GM23338 (cell line): ENCODE data around the gene AANAT. TPM values are rescaled to one million over a fixed set of nuclear protein-coding genes. Genes with fewer than 3 reads are reported as not detected.

Experiments used
- ATAC-seq: fragments of 200-7000 bp; cut with Tn5 transposase; 3 replicates; pipeline ENCODE4 v1.9.1; 2020
- DNase-seq: peaks from one replicate; pipeline ENCODE4 v3.0.0-alpha.2; 2015; ENCODE audit warnings: low spot score
- H2AFZ ChIP-seq: fragments of 200-600 bp; sonication (generic); 2 replicates; pipeline ENCODE4 v1.8.0; 2016; ENCODE audit warnings: antibody characterized with exemption, mild to moderate bottlenecking, moderate library complexity
- H3F3A ChIP-seq: fragments of 200-600 bp; sonication (generic); replicated peaks from 2 replicates; pipeline ENCODE4 v1.8.0; 2017; ENCODE audit warnings: antibody characterized with exemption, mixed run types, low read depth
- H3K27ac ChIP-seq: fragments of 200-600 bp; sonication (generic); 2 replicates; pipeline ENCODE4 v1.6.1; 2016; ENCODE audit warnings: low read depth
- H3K27me3 ChIP-seq: fragments of 200-600 bp; sonication (generic); 2 replicates; pipeline ENCODE4 v1.8.0; 2016; ENCODE audit warnings: mild to moderate bottlenecking, mixed run types, moderate library complexity; ENCODE audit not compliant: insufficient read depth
- H3K36me3 ChIP-seq: fragments of 200-600 bp; sonication (generic); 2 replicates; pipeline ENCODE4 v1.8.0; 2016; ENCODE audit warnings: mild to moderate bottlenecking; ENCODE audit not compliant: insufficient read depth
- H3K4me1 ChIP-seq: fragments of 200-600 bp; sonication (generic); 2 replicates; pipeline ENCODE4 v1.8.0; 2016; ENCODE audit warnings: mild to moderate bottlenecking, moderate library complexity; ENCODE audit not compliant: insufficient read depth
- H3K4me2 ChIP-seq: fragments of 200-600 bp; sonication (generic); 2 replicates; pipeline ENCODE4 v1.7.1; 2017; ENCODE audit warnings: mixed run types
- H3K4me3 ChIP-seq: fragments of 200-600 bp; sonication (generic); 2 replicates; pipeline ENCODE4 v1.6.1; 2016; ENCODE audit warnings: mixed run types
- H3K79me2 ChIP-seq: fragments of 200-600 bp; sonication (generic); replicated peaks from 2 replicates; pipeline ENCODE4 v1.8.0; 2017; ENCODE audit warnings: mild to moderate bottlenecking; ENCODE audit not compliant: insufficient read depth
- H3K9me2 ChIP-seq: fragments of 200-600 bp; sonication (generic); 2 replicates; pipeline ENCODE4 v1.8.0; 2017; ENCODE audit not compliant: insufficient read depth
- H4K20me1 ChIP-seq: fragments of 200-600 bp; sonication (generic); replicated peaks from 2 replicates; pipeline ENCODE4 v1.8.0; 2017; ENCODE audit warnings: mild to moderate bottlenecking; ENCODE audit not compliant: insufficient read depth
- H3K27ac Mint-ChIP-seq: 2 replicates; pipeline ENCODE4 v1.8.0; 2020; ENCODE audit warnings: inconsistent platforms, mild to moderate bottlenecking, moderate library complexity, mixed read lengths
- H3K27me3 Mint-ChIP-seq: 3 replicates; pipeline ENCODE4 v1.8.0; 2022; ENCODE audit warnings: low read depth, mild to moderate bottlenecking, moderate library complexity, mixed read lengths, inconsistent platforms; ENCODE audit not compliant: insufficient read depth, poor library complexity
- H3K36me3 Mint-ChIP-seq: 3 replicates; pipeline ENCODE4 v1.8.0; 2021; ENCODE audit warnings: low read depth, mild to moderate bottlenecking, inconsistent platforms, moderate library complexity, mixed read lengths
- H3K4me1 Mint-ChIP-seq: 3 replicates; pipeline ENCODE4 v1.8.0; 2020; ENCODE audit warnings: mild to moderate bottlenecking, inconsistent platforms, mixed read lengths
- H3K4me3 Mint-ChIP-seq: 3 replicates; pipeline ENCODE4 v1.8.0; 2021; ENCODE audit warnings: moderate library complexity, mild to moderate bottlenecking, inconsistent platforms, mixed read lengths
- H3K9me3 Mint-ChIP-seq: 3 replicates; pipeline ENCODE4 v1.8.0; 2020; ENCODE audit warnings: moderate library complexity, mild to moderate bottlenecking, inconsistent platforms, mixed read lengths
- CREB1 ChIP-seq: fragments of 250-450 bp; sonication (Bioruptor Pico); IDR thresholded peaks from 2 replicates; pipeline ENCODE4 v1.5.0; 2020; ENCODE audit warnings: low read depth, mild to moderate bottlenecking, moderate library complexity
- ETS1 ChIP-seq: IDR thresholded peaks from 2 replicates; pipeline ENCODE4 v1.6.1; 2016; ENCODE audit warnings: antibody characterized with exemption
- EZH2 ChIP-seq: fragments of 200-600 bp; sonication (generic); IDR thresholded peaks from one replicate; pipeline ENCODE4 v1.8.0; 2017; ENCODE audit warnings: antibody characterized with exemption, mild to moderate bottlenecking, low read depth; ENCODE audit not compliant: unreplicated experiment
- EZH2phosphoT487 ChIP-seq: fragments of 200-600 bp; sonication (generic); IDR thresholded peaks from one replicate; pipeline ENCODE4 v1.8.1; 2018; ENCODE audit warnings: antibody characterized with exemption; ENCODE audit not compliant: unreplicated experiment
- JUNB ChIP-seq: IDR thresholded peaks from one replicate; pipeline ENCODE4 v1.6.1; 2016; ENCODE audit warnings: antibody characterized with exemption; ENCODE audit not compliant: unreplicated experiment
- NANOG ChIP-seq: IDR thresholded peaks from 2 replicates; pipeline ENCODE4 v1.6.1; 2016; ENCODE audit warnings: antibody characterized with exemption, borderline replicate concordance
- POLR2AphosphoS5 ChIP-seq: IDR thresholded peaks from 2 replicates; pipeline ENCODE4 v1.6.1; 2016; ENCODE audit warnings: antibody characterized with exemption, low read depth
- ZNF114 ChIP-seq: fragments of 250-450 bp; sonication (Bioruptor Pico); IDR thresholded peaks from 2 replicates; pipeline ENCODE4 v1.5.0; 2020; ENCODE audit warnings: mild to moderate bottlenecking, moderate library complexity
- ZNF331 ChIP-seq: fragments of 250-450 bp; sonication (Bioruptor Pico); IDR thresholded peaks from 2 replicates; pipeline ENCODE4 v1.5.0; 2020; ENCODE audit warnings: low read depth, mild to moderate bottlenecking, moderate library complexity
- polyA plus RNA-seq: library from polyadenylated mRNA; unstranded; fragments of >200 nt; fragmentation: Nextera tagmentation; extraction: Ambion mirVana; gene quantifications from 2 replicates; pipeline ENCODE4 v1.2.1, GENCODE V29; 2016
- total RNA-seq: library from RNA; depleted of rRNA; stranded (reverse); fragments of >200 nt; shearing (Covaris generic); gene quantifications from 2 replicates; pipeline ENCODE4 v1.2.3, GENCODE V29; 2014
- TF ChIP-seq, protein P1 (sequence below): IDR thresholded peaks from one replicate; pipeline ENCODE4 v1.6.1; 2018; ENCODE audit warnings: antibody characterized with exemption; ENCODE audit not compliant: unreplicated experiment

Gene AANAT
- total and polyA plus RNA-seq, 2 experiments from 2014 or later = 0.28 to 1.0 TPM

- TF ChIP-seq, protein P1, sequence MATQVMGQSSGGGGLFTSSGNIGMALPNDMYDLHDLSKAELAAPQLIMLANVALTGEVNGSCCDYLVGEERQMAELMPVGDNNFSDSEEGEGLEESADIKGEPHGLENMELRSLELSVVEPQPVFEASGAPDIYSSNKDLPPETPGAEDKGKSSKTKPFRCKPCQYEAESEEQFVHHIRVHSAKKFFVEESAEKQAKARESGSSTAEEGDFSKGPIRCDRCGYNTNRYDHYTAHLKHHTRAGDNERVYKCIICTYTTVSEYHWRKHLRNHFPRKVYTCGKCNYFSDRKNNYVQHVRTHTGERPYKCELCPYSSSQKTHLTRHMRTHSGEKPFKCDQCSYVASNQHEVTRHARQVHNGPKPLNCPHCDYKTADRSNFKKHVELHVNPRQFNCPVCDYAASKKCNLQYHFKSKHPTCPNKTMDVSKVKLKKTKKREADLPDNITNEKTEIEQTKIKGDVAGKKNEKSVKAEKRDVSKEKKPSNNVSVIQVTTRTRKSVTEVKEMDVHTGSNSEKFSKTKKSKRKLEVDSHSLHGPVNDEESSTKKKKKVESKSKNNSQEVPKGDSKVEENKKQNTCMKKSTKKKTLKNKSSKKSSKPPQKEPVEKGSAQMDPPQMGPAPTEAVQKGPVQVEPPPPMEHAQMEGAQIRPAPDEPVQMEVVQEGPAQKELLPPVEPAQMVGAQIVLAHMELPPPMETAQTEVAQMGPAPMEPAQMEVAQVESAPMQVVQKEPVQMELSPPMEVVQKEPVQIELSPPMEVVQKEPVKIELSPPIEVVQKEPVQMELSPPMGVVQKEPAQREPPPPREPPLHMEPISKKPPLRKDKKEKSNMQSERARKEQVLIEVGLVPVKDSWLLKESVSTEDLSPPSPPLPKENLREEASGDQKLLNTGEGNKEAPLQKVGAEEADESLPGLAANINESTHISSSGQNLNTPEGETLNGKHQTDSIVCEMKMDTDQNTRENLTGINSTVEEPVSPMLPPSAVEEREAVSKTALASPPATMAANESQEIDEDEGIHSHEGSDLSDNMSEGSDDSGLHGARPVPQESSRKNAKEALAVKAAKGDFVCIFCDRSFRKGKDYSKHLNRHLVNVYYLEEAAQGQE = no peak
Measured at GRCh38 chr17:76445697-76446448, 21.5 kb upstream of the AANAT start (continued).

DNA sequence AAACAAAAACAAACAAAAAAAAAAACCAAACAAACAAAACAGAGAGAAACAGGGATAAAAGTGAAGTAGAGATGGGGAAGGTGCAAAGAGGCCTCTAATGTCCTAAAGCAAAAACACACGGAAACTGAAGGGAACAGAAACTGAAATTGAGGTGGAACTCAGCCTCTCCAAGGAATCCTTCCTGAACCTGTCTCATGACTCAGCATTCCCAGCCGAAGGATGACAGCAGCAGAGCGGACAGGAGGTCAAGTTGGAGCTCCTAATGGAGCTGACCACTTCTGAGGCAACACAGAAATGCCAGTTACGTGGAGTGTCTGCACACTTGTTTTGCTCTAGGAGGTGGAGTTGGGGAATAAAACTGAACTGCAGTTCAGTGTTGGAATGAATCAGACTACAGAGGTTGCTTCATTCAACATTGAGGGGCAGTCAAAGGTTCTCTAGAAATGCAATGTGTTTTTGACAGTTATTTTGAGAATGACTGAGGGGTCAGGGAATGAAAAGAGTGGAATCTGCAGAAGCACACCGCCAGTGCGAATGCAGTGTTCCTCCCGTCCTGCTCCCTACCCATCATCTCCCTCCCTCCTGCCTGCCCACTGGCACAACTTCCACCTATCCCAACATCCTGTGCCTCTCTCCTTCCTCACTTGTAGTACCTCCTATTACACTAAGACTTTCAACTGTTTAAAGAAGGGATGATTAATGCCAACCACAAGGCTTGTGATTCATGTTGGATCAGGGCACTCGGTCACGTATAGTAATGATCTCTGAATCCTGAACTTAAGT lies 20.8 kb upstream of the AANAT start:
- peaks cover 98% of the 10 kb centered on the region for H3K4me1 ChIP-seq
- H3K79me2 ChIP-seq = peaks cover 90% of the 10 kb centered on the region
- Mint-ChIP-seq H3K4me3 (peak overlapping the region; percentile 57), H3K27me3 (peaks cover 17% of the 10 kb centered on the region), H3K36me3 (peaks cover 8% of the 10 kb centered on the region; the same call in 2 of the 3 replicates), H3K27ac (peak overlapping the region; percentile 99), H3K9me3 (no peaks in the 10 kb centered on the region), H3K4me1 (peaks cover 93% of the 10 kb centered on the region)
- H3K9me2 ChIP-seq = no peaks in the 10 kb centered on the region
- peak overlapping the region; percentile 16 for H3K4me3 ChIP-seq
- H3F3A ChIP-seq = peaks cover 26% of the 10 kb centered on the region
- no peak overlapping the region for H2AFZ ChIP-seq
- no peak for TF ChIP-seq NANOG
- no peak for TF ChIP-seq CREB1 (CRISPR knock-in tag)
- no peak for TF ChIP-seq ZNF331
- no peak for TF ChIP-seq EZH2
- no peak for TF ChIP-seq POLR2AphosphoS5
- ATAC-seq = peak; percentile 14
- DNase-seq = peak; percentile 64
- H3K4me2 ChIP-seq = peak overlapping the region; percentile 68
- H3K27ac ChIP-seq = peak overlapping the region; percentile 35
- peaks cover 30% of the 10 kb centered on the region for H4K20me1 ChIP-seq
- H3K36me3 ChIP-seq = no peaks in the 10 kb centered on the region
- no peaks in the 10 kb centered on the region for H3K27me3 ChIP-seq

DNA sequence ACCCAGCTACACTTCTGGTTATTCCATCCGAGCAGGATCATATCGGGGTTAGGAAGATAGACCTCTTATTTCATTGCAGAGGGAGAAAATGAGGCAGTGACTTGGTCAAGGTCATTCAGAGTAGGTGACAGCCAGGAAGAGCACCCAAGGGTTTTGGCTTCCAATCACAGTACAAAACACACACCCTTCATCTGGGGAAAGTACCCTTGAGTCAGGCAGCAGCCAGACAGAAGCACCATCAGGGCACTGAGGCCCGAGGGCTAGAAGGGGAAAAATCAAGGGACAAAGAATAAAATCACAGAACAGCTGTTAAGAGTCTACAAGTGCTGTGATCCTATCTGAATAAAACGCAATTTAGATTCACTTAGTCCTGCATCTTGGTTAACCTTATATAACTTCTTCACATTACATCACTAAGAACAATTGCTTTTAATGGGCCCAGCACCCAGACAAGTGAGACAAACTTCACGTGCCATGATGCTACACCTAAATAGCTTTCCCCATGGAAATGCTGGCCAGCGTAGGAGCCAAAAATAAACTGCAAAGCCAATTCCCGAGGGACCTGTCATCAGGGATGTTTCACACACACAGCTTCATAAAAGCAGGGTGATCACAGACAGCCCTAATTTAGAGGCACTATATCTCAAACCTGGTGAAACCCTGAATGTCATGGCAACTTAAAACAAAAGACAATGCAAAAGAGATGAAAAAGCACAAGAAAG lies 19.3 kb upstream of the AANAT start:
- Histone ChIP-seq H3K9me2 (no peaks in the 10 kb centered on the region), H3K4me2 (peak overlapping the region; percentile 68), H3F3A (peaks cover 26% of the 10 kb centered on the region), H3K4me3 (peak overlapping the region; percentile 16; the same call in 1 of the 2 replicates), H3K4me1 (peaks cover 84% of the 10 kb centered on the region), H3K27ac (peak overlapping the region; percentile 65), H3K79me2 (peaks cover 87% of the 10 kb centered on the region), H4K20me1 (peaks cover 34% of the 10 kb centered on the region), H2AFZ (no peak overlapping the region), H3K27me3 (no peaks in the 10 kb centered on the region), H3K36me3 (no peaks in the 10 kb centered on the region)
- ATAC-seq (no peak), DNase-seq (no peak)
- no peak for TF ChIP-seq EZH2phosphoT487
- no peak for TF ChIP-seq EZH2
- TF ChIP-seq ETS1 = no peak
- TF ChIP-seq, protein P1 = no peak
- TF ChIP-seq ZNF114 = no peak
- no peak for TF ChIP-seq JUNB
- no peak for TF ChIP-seq POLR2AphosphoS5
- Mint-ChIP-seq H3K27ac (peak overlapping the region; percentile 99), H3K4me1 (peaks cover 80% of the 10 kb centered on the region), H3K4me3 (peak overlapping the region; percentile 29; the same call in 1 of the 3 replicates), H3K27me3 (peaks cover 13% of the 10 kb centered on the region), H3K9me3 (no peaks in the 10 kb centered on the region), H3K36me3 (no peaks in the 10 kb centered on the region)
